OCI-LY1 (cell line): ENCODE measurements around the gene DENND1B.

Source experiments
- H2AFZ ChIP-seq: fragments of 200-600 bp; sonication (generic), shearing (Covaris generic); 2 replicates; pipeline ENCODE4 v1.6.0; 2014; ENCODE audit warnings: antibody characterized with exemption, mild to moderate bottlenecking, low read length
- H3F3A ChIP-seq: fragments of 200-600 bp; sonication (generic), shearing (Covaris generic); 2 replicates; pipeline ENCODE4 v1.6.0; 2014; ENCODE audit warnings: mild to moderate bottlenecking, antibody characterized with exemption, low read length, moderate library complexity; ENCODE audit not compliant: insufficient read depth
- H3K27ac ChIP-seq: fragments of 200-600 bp; sonication (generic); 2 replicates; pipeline ENCODE4 v1.5.1; 2014; ENCODE audit warnings: low read length, mixed run types, mild to moderate bottlenecking, low read depth; ENCODE audit not compliant: poor library complexity, severe bottlenecking
- H3K27me3 ChIP-seq: fragments of 200-600 bp; sonication (generic); 2 replicates; pipeline ENCODE4 v1.6.0; 2014; ENCODE audit warnings: antibody characterized with exemption, mild to moderate bottlenecking, low read length, moderate library complexity; ENCODE audit not compliant: insufficient read depth
- H3K36me3 ChIP-seq: fragments of 200-600 bp; sonication (generic); 2 replicates; pipeline ENCODE4 v1.6.1; 2014; ENCODE audit warnings: mild to moderate bottlenecking, antibody characterized with exemption, low read length, moderate library complexity, mixed read lengths; ENCODE audit not compliant: insufficient read depth
- H3K4me1 ChIP-seq: fragments of 200-600 bp; sonication (generic); 2 replicates; pipeline ENCODE4 v1.5.1; 2014; ENCODE audit warnings: mild to moderate bottlenecking, low read length, moderate library complexity; ENCODE audit not compliant: insufficient read depth, severe bottlenecking
- H3K4me2 ChIP-seq: fragments of 200-600 bp; sonication (generic), shearing (Covaris generic); 2 replicates; pipeline ENCODE4 v1.6.1; 2014; ENCODE audit warnings: low read length
- H3K4me3 ChIP-seq: fragments of 200-600 bp; sonication (generic); 2 replicates; pipeline ENCODE4 v1.5.1; 2014; ENCODE audit warnings: low read length, low read depth, mild to moderate bottlenecking, mixed read lengths; ENCODE audit not compliant: poor library complexity, severe bottlenecking
- H3K79me2 ChIP-seq: fragments of 200-600 bp; shearing (Covaris generic); 2 replicates; pipeline ENCODE4 v1.6.1; 2016; ENCODE audit warnings: mixed run types, low read length, mixed read lengths; ENCODE audit not compliant: insufficient read depth
- H3K9ac ChIP-seq: fragments of 200-600 bp; sonication (generic), shearing (Covaris generic); 2 replicates; pipeline ENCODE4 v1.6.1; 2014; ENCODE audit warnings: mild to moderate bottlenecking, low read length, mixed read lengths
- H3K9me2 ChIP-seq: fragments of 200-600 bp; sonication (generic), shearing (Covaris generic); 2 replicates; pipeline ENCODE4 v1.6.1; 2014; ENCODE audit warnings: low read depth, mild to moderate bottlenecking, low read length, mixed read lengths
- H3K9me3 ChIP-seq: fragments of 200-600 bp; shearing (Covaris generic); 2 replicates; pipeline ENCODE4 v1.6.1; 2014; ENCODE audit warnings: low read length, mixed read lengths
- H4K20me1 ChIP-seq: fragments of 200-600 bp; sonication (generic), shearing (Covaris generic); 2 replicates; pipeline ENCODE4 v1.6.0; 2016; ENCODE audit warnings: mild to moderate bottlenecking, low read length; ENCODE audit not compliant: insufficient read depth
- EZH2 ChIP-seq: fragments of 200-600 bp; sonication (generic), shearing (Covaris generic); IDR thresholded peaks from 2 replicates; pipeline ENCODE4 v1.8.0; 2017; ENCODE audit warnings: borderline replicate concordance, mixed run types, mild to moderate bottlenecking, antibody characterized with exemption, low read length, moderate library complexity, mixed read lengths
- TF ChIP-seq, protein P1 (sequence below): fragments of 200-600 bp; sonication (generic), shearing (Covaris generic); IDR thresholded peaks from 2 replicates; pipeline ENCODE4 v1.5.1; 2017; ENCODE audit warnings: mild to moderate bottlenecking, antibody characterized with exemption, low read length, moderate library complexity, mixed read lengths

The DENND1B gene

DNA sequence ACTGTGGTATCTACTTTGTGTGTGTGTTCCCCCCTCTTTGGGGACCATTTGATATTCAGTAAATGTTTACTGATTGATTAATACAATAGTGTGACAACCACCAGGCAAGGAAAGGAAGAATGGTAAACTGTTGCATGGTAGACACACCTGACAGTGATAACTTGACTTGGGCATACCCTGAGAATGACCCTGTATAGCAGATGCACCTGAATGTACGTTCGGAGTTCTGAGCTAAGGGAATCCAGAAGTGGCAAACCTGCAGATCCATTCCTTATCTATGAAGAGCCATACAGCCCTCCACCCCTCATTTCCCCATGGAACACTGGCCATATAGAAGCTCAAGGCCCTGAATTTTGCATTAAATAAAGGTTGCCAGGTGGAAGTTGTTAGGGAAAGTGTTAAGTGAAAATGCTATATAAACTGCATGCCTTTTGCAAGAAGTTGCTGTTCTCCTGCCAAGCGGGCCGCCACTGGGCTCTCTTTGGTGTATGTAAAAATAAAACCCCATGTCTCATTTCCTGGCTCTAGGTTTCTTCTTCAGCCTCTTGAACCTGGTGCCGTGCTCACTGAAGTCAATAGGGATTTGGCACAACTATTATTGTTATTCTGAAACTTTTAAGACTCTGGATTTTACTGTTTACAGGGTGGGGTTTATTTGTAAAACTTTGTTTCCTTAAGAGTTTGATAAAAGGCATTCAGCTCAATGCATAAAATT is 32.6 kb upstream of the DENND1B start:
- Histone ChIP-seq H3K27me3 (no peaks in the 10 kb centered on the region), H3K9me2 (no peaks in the 10 kb centered on the region), H3K36me3 (no peaks in the 10 kb centered on the region), H3K79me2 (no peaks in the 10 kb centered on the region), H3K9ac (no peak overlapping the region), H3F3A (no peaks in the 10 kb centered on the region), H3K27ac (no peak overlapping the region), H3K4me3 (no peak overlapping the region), H3K4me1 (no peaks in the 10 kb centered on the region), H3K9me3 (no peaks in the 10 kb centered on the region), H3K4me2 (no peak overlapping the region), H4K20me1 (no peaks in the 10 kb centered on the region), H2AFZ (no peak overlapping the region)
- TF ChIP-seq, protein P1, sequence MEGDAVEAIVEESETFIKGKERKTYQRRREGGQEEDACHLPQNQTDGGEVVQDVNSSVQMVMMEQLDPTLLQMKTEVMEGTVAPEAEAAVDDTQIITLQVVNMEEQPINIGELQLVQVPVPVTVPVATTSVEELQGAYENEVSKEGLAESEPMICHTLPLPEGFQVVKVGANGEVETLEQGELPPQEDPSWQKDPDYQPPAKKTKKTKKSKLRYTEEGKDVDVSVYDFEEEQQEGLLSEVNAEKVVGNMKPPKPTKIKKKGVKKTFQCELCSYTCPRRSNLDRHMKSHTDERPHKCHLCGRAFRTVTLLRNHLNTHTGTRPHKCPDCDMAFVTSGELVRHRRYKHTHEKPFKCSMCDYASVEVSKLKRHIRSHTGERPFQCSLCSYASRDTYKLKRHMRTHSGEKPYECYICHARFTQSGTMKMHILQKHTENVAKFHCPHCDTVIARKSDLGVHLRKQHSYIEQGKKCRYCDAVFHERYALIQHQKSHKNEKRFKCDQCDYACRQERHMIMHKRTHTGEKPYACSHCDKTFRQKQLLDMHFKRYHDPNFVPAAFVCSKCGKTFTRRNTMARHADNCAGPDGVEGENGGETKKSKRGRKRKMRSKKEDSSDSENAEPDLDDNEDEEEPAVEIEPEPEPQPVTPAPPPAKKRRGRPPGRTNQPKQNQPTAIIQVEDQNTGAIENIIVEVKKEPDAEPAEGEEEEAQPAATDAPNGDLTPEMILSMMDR, result no peak
- no peak for TF ChIP-seq EZH2

DNA sequence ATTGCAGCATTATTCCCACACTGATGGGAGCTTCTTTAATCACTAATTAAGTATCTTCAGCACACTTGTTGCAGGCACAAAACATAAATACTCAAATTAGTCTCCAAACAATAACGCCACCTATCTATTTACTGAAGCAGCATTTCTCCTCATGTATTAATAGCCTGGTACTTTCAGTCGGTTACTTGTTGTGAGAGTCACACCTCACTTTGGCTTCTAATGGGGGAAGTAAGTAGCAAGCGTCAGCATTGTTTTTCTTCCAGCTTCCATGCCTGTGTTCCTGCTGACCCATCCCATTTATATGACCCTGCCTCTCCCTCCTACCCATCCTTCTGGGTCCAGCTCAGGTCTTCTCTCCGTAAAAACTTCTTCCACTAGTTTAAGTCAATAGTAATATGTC is 31.9 kb upstream of the DENND1B start:
- no peaks in the 10 kb centered on the region for H3K9me3 ChIP-seq
- no peaks in the 10 kb centered on the region for H4K20me1 ChIP-seq
- H3K9ac ChIP-seq, result no peak overlapping the region
- H3K79me2 ChIP-seq, result no peaks in the 10 kb centered on the region
- TF ChIP-seq, protein P1, result no peak
- TF ChIP-seq EZH2, result no peak
- no peak overlapping the region for H2AFZ ChIP-seq
- H3K27ac ChIP-seq, result no peak overlapping the region
- H3K36me3 ChIP-seq, result no peaks in the 10 kb centered on the region
- H3F3A ChIP-seq, result no peaks in the 10 kb centered on the region
- H3K4me3 ChIP-seq, result no peak overlapping the region
- H3K9me2 ChIP-seq, result no peaks in the 10 kb centered on the region
- no peaks in the 10 kb centered on the region for H3K27me3 ChIP-seq
- no peak overlapping the region for H3K4me2 ChIP-seq
- H3K4me1 ChIP-seq, result no peaks in the 10 kb centered on the region

DNA sequence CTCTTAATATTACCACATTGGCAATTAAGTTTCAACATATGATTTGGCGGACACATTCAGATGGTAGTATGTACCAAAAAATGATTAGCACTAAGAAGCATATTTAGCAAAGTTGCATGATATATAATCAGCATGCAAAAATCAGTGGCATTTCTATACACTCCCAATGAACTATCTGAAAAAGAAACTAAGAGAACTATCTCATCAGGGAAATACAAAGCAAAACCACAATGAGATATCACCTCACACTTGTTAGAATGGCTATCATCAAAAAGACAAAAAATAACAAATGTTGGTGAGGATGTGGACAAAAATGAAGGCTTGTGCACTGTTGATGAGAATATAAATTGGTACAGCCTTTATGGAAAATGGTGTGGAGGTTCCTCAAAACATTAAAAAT is 31.4 kb upstream of the DENND1B start:
- H3K27ac ChIP-seq, result no peak overlapping the region
- H3K36me3 ChIP-seq, result no peaks in the 10 kb centered on the region
- H3K9me2 ChIP-seq, result no peaks in the 10 kb centered on the region
- no peak overlapping the region for H3K9ac ChIP-seq
- TF ChIP-seq EZH2, result no peak
- TF ChIP-seq, protein P1, result no peak
- H3K4me3 ChIP-seq, result no peak overlapping the region
- no peak overlapping the region for H3K4me2 ChIP-seq
- H3K79me2 ChIP-seq, result no peaks in the 10 kb centered on the region
- H3K9me3 ChIP-seq, result peaks cover 2% of the 10 kb centered on the region; the same call in 1 of the 2 replicates
- H3F3A ChIP-seq, result no peaks in the 10 kb centered on the region
- no peaks in the 10 kb centered on the region for H3K27me3 ChIP-seq
- H2AFZ ChIP-seq, result no peak overlapping the region
- H4K20me1 ChIP-seq, result no peaks in the 10 kb centered on the region
- H3K4me1 ChIP-seq, result no peaks in the 10 kb centered on the region
